H1 (cell line): ENCODE data around the gene CORO2B. TPM values are rescaled to one million over a fixed set of nuclear protein-coding genes. Genes with fewer than 3 reads are reported as not detected.

ENCODE experiments used
- CTCF ChIA-PET: fragments of 300-600 bp; sonication (Branson Sonifier 250); formaldehyde crosslinking; loops from one replicate; lab custom pipeline; 2021; ENCODE audit not compliant: partially characterized antibody; lab: Charles Lee
- POLR2A ChIA-PET: fragments of 300-600 bp; sonication (Branson Sonifier 250); formaldehyde crosslinking; loops from one replicate; lab custom pipeline; 2021; ENCODE audit warnings: inconsistent platforms; ENCODE audit not compliant: partially characterized antibody; lab: Charles Lee
- DNase-seq, 2 experiments: peaks; one replicate each; pipeline versions ENCODE4 v3.0.0 to v3.0.0-alpha.2; 2010 to 2022; ENCODE audit warnings: low spot score in 2 of 2, low read depth in 1 of 2, mixed read lengths in 1 of 2
- FAIRE-seq: peaks from 2 replicates; lab custom pipeline; 2011; peaks lifted over from hg19 to GRCh38; lab: Jason Lieb, UNC
- H2AFZ ChIP-seq: 2 replicates; pipeline ENCODE4 v1.8.1; 2012; ENCODE audit warnings: low read length, inconsistent platforms
- H2AK5ac ChIP-seq: 2 replicates; pipeline ENCODE4 v1.6.1; 2013; ENCODE audit warnings: low read depth, low read length
- H2BK120ac ChIP-seq: replicated peaks from 2 replicates; pipeline ENCODE3; 2013; ENCODE audit warnings: low read depth, low read length, inconsistent platforms
- H2BK12ac ChIP-seq: 2 replicates; pipeline ENCODE4 v1.6.1; 2013; ENCODE audit warnings: low read depth, low read length
- H2BK15ac ChIP-seq: 2 replicates; pipeline ENCODE4 v1.6.1; 2013; ENCODE audit warnings: low read length
- H2BK20ac ChIP-seq: 2 replicates; pipeline ENCODE4 v1.6.1; 2013; ENCODE audit warnings: low read length
- H2BK5ac ChIP-seq: 2 replicates; pipeline ENCODE4 v1.6.1; 2013; ENCODE audit warnings: low read depth, low read length
- H3K14ac ChIP-seq: 2 replicates; pipeline ENCODE4 v1.6.1; 2013; ENCODE audit warnings: inconsistent platforms; ENCODE audit not compliant: insufficient read length
- H3K18ac ChIP-seq: 2 replicates; pipeline ENCODE4 v1.6.1; 2013; ENCODE audit warnings: low read length; ENCODE audit errors: extremely low read depth
- H3K23ac ChIP-seq: 2 replicates; pipeline ENCODE4 v1.6.1; 2013; ENCODE audit warnings: inconsistent platforms; ENCODE audit not compliant: insufficient read length
- H3K23me2 ChIP-seq: 2 replicates; pipeline ENCODE4 v1.6.1; 2013; ENCODE audit warnings: low read depth, low read length
- H3K27ac ChIP-seq: 2 replicates; pipeline ENCODE4 v1.6.1; 2011; ENCODE audit warnings: low read depth, low read length, inconsistent platforms
- H3K27me3 ChIP-seq, 4 experiments: replicated peaks in 1 of 4; 1 replicate in 1 of 4; 2 replicates in 3 of 4; pipeline versions ENCODE4 v1.6.1 to v1.8.1; 2011 to 2013; ENCODE audit warnings: low read length in 3 of 4, mild to moderate bottlenecking in 3 of 4, inconsistent platforms in 2 of 4, mixed read lengths in 2 of 4, moderate library complexity in 1 of 4; ENCODE audit not compliant: control insufficient read depth in 3 of 4, insufficient read depth in 3 of 4; ENCODE audit errors: extremely low read depth in 1 of 4
- H3K36me3 ChIP-seq, 4 experiments: 2 replicates each; pipeline versions ENCODE4 v1.6.1 to v1.8.1; 2011 to 2013; ENCODE audit warnings: mild to moderate bottlenecking in 4 of 4, low read length in 3 of 4, moderate library complexity in 2 of 4, control low read depth in 1 of 4, inconsistent platforms in 1 of 4; ENCODE audit not compliant: insufficient read depth in 4 of 4, control insufficient read depth in 2 of 4
- H3K4ac ChIP-seq: replicated peaks from 2 replicates; pipeline ENCODE3; 2013; ENCODE audit warnings: low read length, low read depth, mixed read lengths, inconsistent platforms; ENCODE audit not compliant: insufficient read length
- H3K4me1 ChIP-seq, 4 experiments: replicated peaks in 1 of 4; 1 replicate in 1 of 4; 2 replicates in 3 of 4; pipeline versions ENCODE4 v1.6.1 to v1.8.1; 2011 to 2013; ENCODE audit warnings: low read length in 3 of 4, inconsistent platforms in 2 of 4, mixed read lengths in 1 of 4; ENCODE audit not compliant: insufficient read depth in 4 of 4, control insufficient read depth in 3 of 4
- H3K4me2 ChIP-seq, 2 experiments: 2 replicates each; pipeline versions ENCODE4 v1.6.1 to v1.8.1; 2011 to 2013; ENCODE audit warnings: low read depth in 2 of 2, low read length in 2 of 2, control low read depth in 1 of 2, inconsistent platforms in 1 of 2, mild to moderate bottlenecking in 1 of 2; ENCODE audit not compliant: insufficient read depth in 1 of 2
- H3K4me3 ChIP-seq, 4 experiments: fragments of 200-600, 300-600 bp in 1 of 4; sonication (generic), shearing (Covaris generic), sonication (Bioruptor Twin) in 1 of 4; 2 replicates each; pipeline versions ENCODE4 v1.5.1 to v1.8.1; 2011 to 2016; ENCODE audit warnings: low read length in 4 of 4, low read depth in 3 of 4, control low read depth in 2 of 4, inconsistent platforms in 2 of 4, mild to moderate bottlenecking in 2 of 4, mixed read lengths in 1 of 4, moderate library complexity in 1 of 4; ENCODE audit not compliant: insufficient read depth in 2 of 4; ENCODE audit errors: extremely low read depth in 1 of 4
- H3K56ac ChIP-seq: replicated peaks from 2 replicates; pipeline ENCODE3; 2013; ENCODE audit warnings: low read depth, mild to moderate bottlenecking, mixed read lengths, low read length, inconsistent platforms; ENCODE audit not compliant: insufficient read length
- H3K79me1 ChIP-seq: 2 replicates; pipeline ENCODE4 v1.6.1; 2013; ENCODE audit warnings: low read depth, low read length, control low read depth
- H3K79me2 ChIP-seq, 2 experiments: 2 replicates each; pipeline versions ENCODE4 v1.6.1 to v1.8.1; 2012 to 2013; ENCODE audit warnings: low read length in 2 of 2, mild to moderate bottlenecking in 2 of 2, inconsistent platforms in 1 of 2; ENCODE audit not compliant: insufficient read depth in 2 of 2, control insufficient read depth in 1 of 2
- H3K9ac ChIP-seq, 4 experiments: replicated peaks in 1 of 4; 1 replicate in 1 of 4; 2 replicates in 3 of 4; pipeline versions ENCODE4 v1.6.1 to v1.8.1; 2011 to 2013; ENCODE audit warnings: low read depth in 3 of 4, low read length in 3 of 4, control low read depth in 2 of 4, mild to moderate bottlenecking in 2 of 4, moderate library complexity in 2 of 4, inconsistent platforms in 1 of 4; ENCODE audit errors: extremely low read depth in 1 of 4
- H3K9me3 ChIP-seq, 2 experiments: 2 replicates each; pipeline versions ENCODE4 v1.6.1 to v1.8.1; 2012 to 2013; ENCODE audit warnings: mild to moderate bottlenecking in 2 of 2, moderate library complexity in 2 of 2, control low read depth in 1 of 2, inconsistent platforms in 1 of 2, low read depth in 1 of 2, low read length in 1 of 2, mixed read lengths in 1 of 2; ENCODE audit not compliant: insufficient read depth in 2 of 2
- H4K20me1 ChIP-seq, 2 experiments: replicated peaks in 1 of 2; 2 replicates each; pipeline versions ENCODE3 to v1.8.1; 2011 to 2013; ENCODE audit warnings: inconsistent platforms in 2 of 2, low read length in 2 of 2, mild to moderate bottlenecking in 1 of 2; ENCODE audit not compliant: insufficient read depth in 2 of 2, control insufficient read depth in 1 of 2
- H4K5ac ChIP-seq: 2 replicates; pipeline ENCODE4 v1.6.1; 2013; ENCODE audit warnings: low read length, low read depth, mixed read lengths, inconsistent platforms; ENCODE audit not compliant: insufficient read length
- H4K8ac ChIP-seq: 2 replicates; pipeline ENCODE4 v1.8.0; 2013; ENCODE audit warnings: mild to moderate bottlenecking, moderate library complexity, low read length, inconsistent platforms; ENCODE audit not compliant: insufficient read depth; ENCODE audit errors: extremely low read depth
- H4K91ac ChIP-seq: replicated peaks from 2 replicates; pipeline ENCODE3; 2013; ENCODE audit warnings: low read length, mixed read lengths, inconsistent platforms; ENCODE audit not compliant: insufficient read length
- RAD21 ChIP-seq, 2 experiments: IDR thresholded peaks in 1 of 2; conservative IDR thresholded peaks in 1 of 2; 2 replicates each; pipeline ENCODE4 v1.6.1; 2011; ENCODE audit warnings: low read depth in 2 of 2, low read length in 2 of 2, improper control_type of control experiment in 1 of 2, inconsistent platforms in 1 of 2, mild to moderate bottlenecking in 1 of 2, moderate library complexity in 1 of 2
- SP1 ChIP-seq: IDR thresholded peaks from 2 replicates; pipeline ENCODE4 v1.6.1; 2011; ENCODE audit warnings: low read depth, low read length
- TBP ChIP-seq: IDR thresholded peaks from 2 replicates; pipeline ENCODE4 v1.6.1; 2011; ENCODE audit warnings: low read depth, low read length, improper control_type of control experiment
- WGBS, 2 experiments: shearing (Covaris generic) in 1 of 2; methylation state at CpG; one replicate each; pipeline versions ENCODE4 v1.1.6 to v1.1.7; 2013 to 2015; ENCODE audit warnings: low lambda C conversion rate in 2 of 2, mixed read lengths in 2 of 2, inconsistent platforms in 1 of 2, low coverage in 1 of 2, missing lambda C conversion rate in 1 of 2; ENCODE audit not compliant: insufficient replicate concordance in 2 of 2, insufficient coverage in 1 of 2, insufficient read length in 1 of 2; ENCODE audit errors: extremely low coverage in 1 of 2, missing lambda C conversion rate in 1 of 2; 5-methylcytosine and 5-hydroxymethylcytosine counted together
- polyA plus RNA-seq, 7 experiments: library from polyadenylated mRNA; depleted of rRNA in 3 of 7; stranded (reverse) in 5 of 7; unstranded in 2 of 7; fragments of >200 nt in 5 of 7; fragments of 200-250 nt in 2 of 7; gene quantifications; 1 replicate in 5 of 7; 2 replicates in 1 of 7; 4 replicates in 1 of 7; pipeline versions ENCODE4 v1.2.1 to v1.2.3, GENCODE V29; 2011 to 2013; ENCODE audit warnings: missing spikeins in 2 of 7, mixed read lengths in 2 of 7
- total RNA-seq: library from RNA; stranded (reverse); fragmentation: NEBNext Ultra II Directional; extraction: Animal tissue kit (Norgen Biotek cat#: 25700); gene quantifications from 2 replicates; pipeline ENCODE4 v1.2.1, GENCODE V29; 2021
- TF ChIP-seq, protein P1 (sequence below), 3 experiments: IDR thresholded peaks; 1 replicate in 2 of 3; 2 replicates in 1 of 3; pipeline versions ENCODE4 v1.5.1 to v1.6.1; 2011; ENCODE audit warnings: low read length in 3 of 3, mild to moderate bottlenecking in 3 of 3, inconsistent platforms in 2 of 3, low read depth in 1 of 3, moderate library complexity in 1 of 3; ENCODE audit not compliant: insufficient read depth in 1 of 3; ENCODE audit errors: control extremely low read depth in 1 of 3

CORO2B gene
- total and polyA plus RNA-seq, 2 of the 8 experiments (the other 6 are each of a cell fraction or from before 2014, with no cell fraction given): 3.4 to 6.7 TPM

DNA sequence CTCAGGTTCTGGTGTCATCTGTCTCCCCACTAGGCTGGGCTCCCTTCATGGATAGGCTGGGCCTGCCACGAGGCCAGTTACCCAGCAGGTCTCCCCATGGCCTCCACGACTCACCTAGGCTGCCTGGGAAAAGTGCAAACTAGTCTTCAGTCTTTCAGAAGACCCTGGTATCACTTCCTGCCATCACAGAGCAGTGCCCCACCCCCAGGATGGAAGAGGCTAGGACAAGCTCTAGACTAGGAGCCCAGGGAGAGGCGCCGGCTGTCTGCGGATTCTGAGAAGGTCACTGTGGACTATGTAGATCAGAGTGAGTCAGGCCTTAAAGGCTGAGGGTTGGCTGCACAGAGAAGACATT, 63.7 kb downstream of the CORO2B start:
- FAIRE-seq: no peak
- no peak overlapping the region for H2AFZ ChIP-seq
- TF ChIP-seq, protein P1, sequence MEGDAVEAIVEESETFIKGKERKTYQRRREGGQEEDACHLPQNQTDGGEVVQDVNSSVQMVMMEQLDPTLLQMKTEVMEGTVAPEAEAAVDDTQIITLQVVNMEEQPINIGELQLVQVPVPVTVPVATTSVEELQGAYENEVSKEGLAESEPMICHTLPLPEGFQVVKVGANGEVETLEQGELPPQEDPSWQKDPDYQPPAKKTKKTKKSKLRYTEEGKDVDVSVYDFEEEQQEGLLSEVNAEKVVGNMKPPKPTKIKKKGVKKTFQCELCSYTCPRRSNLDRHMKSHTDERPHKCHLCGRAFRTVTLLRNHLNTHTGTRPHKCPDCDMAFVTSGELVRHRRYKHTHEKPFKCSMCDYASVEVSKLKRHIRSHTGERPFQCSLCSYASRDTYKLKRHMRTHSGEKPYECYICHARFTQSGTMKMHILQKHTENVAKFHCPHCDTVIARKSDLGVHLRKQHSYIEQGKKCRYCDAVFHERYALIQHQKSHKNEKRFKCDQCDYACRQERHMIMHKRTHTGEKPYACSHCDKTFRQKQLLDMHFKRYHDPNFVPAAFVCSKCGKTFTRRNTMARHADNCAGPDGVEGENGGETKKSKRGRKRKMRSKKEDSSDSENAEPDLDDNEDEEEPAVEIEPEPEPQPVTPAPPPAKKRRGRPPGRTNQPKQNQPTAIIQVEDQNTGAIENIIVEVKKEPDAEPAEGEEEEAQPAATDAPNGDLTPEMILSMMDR (IDR thresholded peaks at IDR 0.05; ENCODE audit: control extremely low read depth in 1 of 3, insufficient read depth in 1 of 3, low read depth in 1 of 3, low read length in 3 of 3): peak in 2 of 3 experiments; percentile 1 to 9; a peak in 1 of 4 replicates
- TF ChIP-seq TBP (no peak), SP1 (no peak), RAD21 (IDR thresholded peaks at IDR 0.05 in 1 of 2, conservative IDR thresholded peaks at IDR 0.05 in 1 of 2; ENCODE audit: low read depth in 2 of 2, low read length in 2 of 2) (peak in 1 of 2 experiments; percentile 33; a peak in 1 of 4 replicates)

More for the DNA sequence above, 63.7 kb downstream of the CORO2B start:
- Histone ChIP-seq H4K8ac (no peak overlapping the region), H3K79me1 (no peaks in the 10 kb centered on the region), H2BK12ac (no peak overlapping the region), H2BK120ac (no peak overlapping the region), H3K4me3 (no peak overlapping the region), H2BK15ac (no peak overlapping the region), H3K56ac (no peak overlapping the region), H2BK20ac (peak overlapping the region; percentile 57; the same call in 1 of the 2 replicates), H3K9ac (no peak overlapping the region), H3K18ac (no peak overlapping the region), H3K36me3 (no peaks in the 10 kb centered on the region), H2AK5ac (no peak overlapping the region), H3K4me2 (no peak overlapping the region), H4K20me1 (no peaks in the 10 kb centered on the region), H4K5ac (no peak overlapping the region), H2BK5ac (no peak overlapping the region), H3K23me2 (no peaks in the 10 kb centered on the region), H3K4me1 (peaks cover 0 to 12% (median 5%) of the 10 kb centered on the region in 4 experiments; a peak in 5 of 7 replicates), H3K9me3 (no peaks in the 10 kb centered on the region), H3K23ac (no peak overlapping the region), H3K79me2 (no peaks in the 10 kb centered on the region), H4K91ac (no peak overlapping the region), H3K27me3 (no peaks in the 10 kb centered on the region), H3K14ac (no peak overlapping the region), H3K27ac (no peak overlapping the region), H3K4ac (peak overlapping the region; percentile 17)
- no peak for DNase-seq
- POLR2A ChIA-PET: interaction anchor here (1.1 kb wide), 1 partner anchor 69 kb away, joined by 3 read pairs; no protein-coding TSS in a partner anchor
- CTCF ChIA-PET: interaction anchor here (0.8 to 24.3 kb wide), 5 partner anchors 9 to 75 kb away, joined by 3 to 569 read pairs (median 4); no protein-coding TSS in a partner anchor
- 87% methylated on average over 5 of the region's 5 CpGs; no CpG with 5 or more reads in 1 of the 2 experiments for WGBS, 2 experiments
